GM12892 (cell line): ENCODE results near the gene SSRP1.

ENCODE experiments used
- POLR2A ChIP-seq: IDR thresholded peaks from 2 replicates; pipeline ENCODE4 v1.6.1; 2011; ENCODE audit warnings: low read depth, low read length, control low read depth
- POLR2AphosphoS5 ChIP-seq: IDR thresholded peaks from 2 replicates; pipeline ENCODE4 v1.6.1; 2011; ENCODE audit warnings: low read depth, low read length, control low read depth
- TAF1 ChIP-seq: IDR thresholded peaks from 2 replicates; pipeline ENCODE4 v1.6.1; 2011; ENCODE audit warnings: low read depth, mild to moderate bottlenecking, control low read depth, low read length, borderline replicate concordance

- TF ChIP-seq POLR2A, result no peak
- no peak for TF ChIP-seq TAF1
- TF ChIP-seq POLR2AphosphoS5, result no peak
Measured at GRCh38 chr11:57320719-57321387, 14.8 kb downstream of the SSRP1 start.
